Erythroblast (primary cell): ENCODE measurements around the gene NUTF2.

ENCODE experiments used
- GATA1 ChIP-seq: IDR thresholded peaks from 2 replicates; pipeline ENCODE4 v1.6.1; 2011; ENCODE audit warnings: low read depth, mild to moderate bottlenecking, control low read depth, low read length, moderate library complexity
- POLR2A ChIP-seq: IDR thresholded peaks from 2 replicates; pipeline ENCODE4 v1.6.1; 2011; ENCODE audit warnings: mild to moderate bottlenecking, low read length

DNA sequence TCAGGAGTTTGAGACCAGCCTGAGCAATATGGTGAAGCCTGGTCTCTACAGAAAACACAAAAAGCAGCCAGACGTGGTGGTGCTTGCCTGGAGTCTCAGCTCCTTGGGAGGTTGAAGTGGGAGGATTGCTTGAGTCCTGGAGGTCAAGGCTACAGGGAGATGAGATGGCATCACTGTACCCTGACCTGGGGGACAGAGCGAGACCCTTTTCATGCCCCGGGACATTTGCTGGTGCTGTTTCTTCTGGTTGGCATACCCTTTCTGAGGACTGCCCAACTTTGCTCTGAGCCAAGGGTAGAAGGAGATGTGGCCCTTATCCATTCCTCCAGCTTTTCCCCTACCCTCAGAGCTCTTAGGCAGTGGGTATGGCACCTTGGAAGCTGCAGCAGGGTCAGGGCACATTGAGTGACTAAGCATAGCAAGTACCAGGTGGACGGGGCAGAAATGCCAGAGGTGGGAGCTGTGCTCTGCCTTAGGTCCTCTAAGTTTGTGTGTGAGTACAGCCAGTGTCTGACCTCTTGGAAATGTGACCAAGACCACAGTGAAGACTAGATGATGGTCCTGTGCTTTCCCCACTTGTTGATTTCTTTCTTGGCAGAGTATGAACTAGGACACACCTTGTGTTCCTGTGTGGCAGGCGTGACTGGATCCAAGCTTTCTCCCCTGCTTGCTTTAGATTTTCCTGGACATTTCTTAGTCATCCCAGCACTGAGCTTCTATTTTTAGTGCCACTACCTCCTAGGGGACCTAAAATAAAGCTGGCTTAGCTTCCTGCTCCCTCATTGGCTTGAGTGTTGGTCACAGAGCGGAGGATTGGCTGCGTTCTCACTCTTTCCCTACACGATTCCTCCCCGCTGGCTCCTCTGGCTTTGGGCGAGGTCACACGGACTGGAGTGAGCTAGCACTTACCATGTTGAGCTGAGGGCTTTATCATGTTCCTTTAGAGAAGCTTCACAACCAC is 16.2 kb downstream of the NUTF2 start:
- TF ChIP-seq POLR2A (no peak), GATA1 (no peak)
